Left hindlimb (tissue), 1 donor: ENCODE results near the gene SOCS7.

Source experiments
- DNase-seq: peaks from one replicate; pipeline ENCODE4 v3.0.0-alpha.2; 2018

SOCS7 gene

GRCh38 chr17:38351412-38352222 lies at the start of gene SOCS7:
Gene SOCS7, plus strand, starts transcription at chr17:38351844. Its CDS starts 209 bp downstream, at chr17:38352053.
- peak; percentile 94 for DNase-seq

- DNase-seq: no peak
Observed at GRCh38 chr17:38315497-38315896, 36.1 kb upstream of the SOCS7 start.

GRCh38 chr17:38317081-38317480 lies 34.6 kb upstream of the SOCS7 start:
- DNase-seq: no peak

GRCh38 chr17:38320482-38320881 lies 31.2 kb upstream of the SOCS7 start:
- no peak for DNase-seq

GRCh38 chr17:38322156-38322779 lies 29.4 kb upstream of the SOCS7 start:
- DNase-seq: peak; percentile 57

- no peak for DNase-seq
Observed at GRCh38 chr17:38322897-38323296, 28.7 kb upstream of the SOCS7 start.

GRCh38 chr17:38324141-38324697 lies 27.4 kb upstream of the SOCS7 start:
- no peak for DNase-seq

- DNase-seq: no peak
Observed at GRCh38 chr17:38324772-38325171, 26.9 kb upstream of the SOCS7 start.

- no peak for DNase-seq
Observed at GRCh38 chr17:38325221-38325851, 26.3 kb upstream of the SOCS7 start.

- no peak for DNase-seq
Observed at GRCh38 chr17:38326996-38327792, 24.4 kb upstream of the SOCS7 start.

GRCh38 chr17:38327936-38328335 lies 23.7 kb upstream of the SOCS7 start:
- DNase-seq: no peak

- DNase-seq: no peak
Observed at GRCh38 chr17:38328620-38329019, 23.0 kb upstream of the SOCS7 start.

GRCh38 chr17:38329284-38329683 lies 22.4 kb upstream of the SOCS7 start:
- no peak for DNase-seq

- peak; percentile 13 for DNase-seq
Observed at GRCh38 chr17:38329808-38330730, 21.6 kb upstream of the SOCS7 start.

- no peak for DNase-seq
Observed at GRCh38 chr17:38330941-38331411, 20.7 kb upstream of the SOCS7 start.

- DNase-seq: peak; percentile 5
Observed at GRCh38 chr17:38332735-38333134, 18.9 kb upstream of the SOCS7 start.

- no peak for DNase-seq
Observed at GRCh38 chr17:38333635-38334295, 17.9 kb upstream of the SOCS7 start.

GRCh38 chr17:38334480-38335364 lies 16.9 kb upstream of the SOCS7 start:
- DNase-seq: peak; percentile 8

- no peak for DNase-seq
Observed at GRCh38 chr17:38336838-38337237, 14.8 kb upstream of the SOCS7 start.

GRCh38 chr17:38338053-38338452 lies 13.6 kb upstream of the SOCS7 start:
- DNase-seq: no peak
